ENCODE results near the gene CTNNA3. TPM values are rescaled to one million over a fixed set of nuclear protein-coding genes. Genes with fewer than 3 reads are reported as not detected.

Gene CTNNA3
- total and polyA plus RNA-seq, 2 donors, result 2.0 to 26.1 TPM

- Histone ChIP-seq H3K4me1 (ENCODE audit: insufficient read depth) (no peaks in the 10 kb centered on the region), H3K4me3 (ENCODE audit: low read depth, low read length) (no peak overlapping the region), H3K36me3 (ENCODE audit: insufficient read depth) (no peaks in the 10 kb centered on the region), H3K27ac (ENCODE audit: low read depth) (no peak overlapping the region)
- DNase-seq (ENCODE audit: extremely low spot score), result no peak
- 86% methylated on average over 4 of the region's 4 CpGs for WGBS
Observed at GRCh38 chr10:67650558-67650957, 45.4 kb downstream of the CTNNA3 start.

- no peak overlapping the region for H3K27ac ChIP-seq (ENCODE audit: low read depth)
- 94% methylated on average over 4 of the region's 4 CpGs for WGBS
- no peaks in the 10 kb centered on the region for H3K36me3 ChIP-seq (ENCODE audit: insufficient read depth)
- no peak overlapping the region for H3K4me3 ChIP-seq (ENCODE audit: low read depth, low read length)
- H3K4me1 ChIP-seq (ENCODE audit: insufficient read depth), result no peaks in the 10 kb centered on the region
- no peak for DNase-seq (ENCODE audit: extremely low spot score)
Observed at GRCh38 chr10:67648613-67649229, 47.3 kb downstream of the CTNNA3 start.

GRCh38 chr10:67630904-67631303 lies 65.1 kb downstream of the CTNNA3 start:
- H3K4me3 ChIP-seq (ENCODE audit: low read depth, low read length), result no peak overlapping the region
- H3K4me1 ChIP-seq (ENCODE audit: insufficient read depth), result no peaks in the 10 kb centered on the region
- H3K27ac ChIP-seq (ENCODE audit: low read depth), result no peak overlapping the region
- DNase-seq (ENCODE audit: extremely low spot score), result no peak
- no peaks in the 10 kb centered on the region for H3K36me3 ChIP-seq (ENCODE audit: insufficient read depth)

GRCh38 chr10:67629461-67629971 lies 66.5 kb downstream of the CTNNA3 start:
- DNase-seq (ENCODE audit: extremely low spot score), result no peak
- Histone ChIP-seq H3K4me1 (ENCODE audit: insufficient read depth) (no peaks in the 10 kb centered on the region), H3K36me3 (ENCODE audit: insufficient read depth) (no peaks in the 10 kb centered on the region), H3K4me3 (ENCODE audit: low read depth, low read length) (no peak overlapping the region), H3K27ac (ENCODE audit: low read depth) (no peak overlapping the region)

- Histone ChIP-seq H3K4me3 (ENCODE audit: low read depth, low read length) (no peak overlapping the region), H3K27ac (ENCODE audit: low read depth) (no peak overlapping the region), H3K4me1 (ENCODE audit: insufficient read depth) (no peaks in the 10 kb centered on the region), H3K36me3 (ENCODE audit: insufficient read depth) (no peaks in the 10 kb centered on the region)
- DNase-seq (ENCODE audit: extremely low spot score), result no peak
- 85% methylated on average over 1 of the region's 1 CpG for WGBS
Observed at GRCh38 chr10:67622984-67623383, 73.0 kb downstream of the CTNNA3 start.

GRCh38 chr10:67622511-67622910 lies 73.5 kb downstream of the CTNNA3 start:
- H3K36me3 ChIP-seq (ENCODE audit: insufficient read depth), result no peaks in the 10 kb centered on the region
- whole genome bisulfite sequencing, result 92% methylated on average over 1 of the region's 1 CpG
- DNase-seq (ENCODE audit: extremely low spot score), result no peak
- H3K4me3 ChIP-seq (ENCODE audit: low read depth, low read length), result no peak overlapping the region
- no peak overlapping the region for H3K27ac ChIP-seq (ENCODE audit: low read depth)
- H3K4me1 ChIP-seq (ENCODE audit: insufficient read depth), result no peaks in the 10 kb centered on the region

- no peak overlapping the region for H3K4me3 ChIP-seq (ENCODE audit: low read depth, low read length)
- no peak overlapping the region for H3K27ac ChIP-seq (ENCODE audit: low read depth)
- no peaks in the 10 kb centered on the region for H3K36me3 ChIP-seq (ENCODE audit: insufficient read depth)
- 76% methylated on average over 3 of the region's 3 CpGs for WGBS
- DNase-seq (ENCODE audit: extremely low spot score), result no peak
- no peaks in the 10 kb centered on the region for H3K4me1 ChIP-seq (ENCODE audit: insufficient read depth)
Observed at GRCh38 chr10:67621834-67622233, 74.2 kb downstream of the CTNNA3 start.

- no peak for DNase-seq (ENCODE audit: extremely low spot score)
- Histone ChIP-seq H3K4me1 (ENCODE audit: insufficient read depth) (no peaks in the 10 kb centered on the region), H3K36me3 (ENCODE audit: insufficient read depth) (no peaks in the 10 kb centered on the region), H3K4me3 (ENCODE audit: low read depth, low read length) (no peak overlapping the region), H3K27ac (ENCODE audit: low read depth) (no peak overlapping the region)
- 26% methylated on average over 3 of the region's 3 CpGs for WGBS
Observed at GRCh38 chr10:67618116-67618515, 77.9 kb downstream of the CTNNA3 start.

GRCh38 chr10:67612577-67613537 lies 83.1 kb downstream of the CTNNA3 start:
- Histone ChIP-seq H3K4me1 (ENCODE audit: insufficient read depth) (no peaks in the 10 kb centered on the region), H3K27ac (ENCODE audit: low read depth) (no peak overlapping the region), H3K36me3 (ENCODE audit: insufficient read depth) (no peaks in the 10 kb centered on the region), H3K4me3 (ENCODE audit: low read depth, low read length) (no peak overlapping the region)
- no peak for DNase-seq (ENCODE audit: extremely low spot score)
- 51% methylated on average over 10 of the region's 10 CpGs for WGBS

- Histone ChIP-seq H3K27ac (ENCODE audit: low read depth) (no peak overlapping the region), H3K4me1 (ENCODE audit: insufficient read depth) (no peaks in the 10 kb centered on the region), H3K36me3 (ENCODE audit: insufficient read depth) (no peaks in the 10 kb centered on the region), H3K4me3 (ENCODE audit: low read depth, low read length) (no peak overlapping the region)
- no peak for DNase-seq (ENCODE audit: extremely low spot score)
Observed at GRCh38 chr10:67612176-67612575, 83.8 kb downstream of the CTNNA3 start.

GRCh38 chr10:67609996-67610793 lies 85.8 kb downstream of the CTNNA3 start:
- WGBS, result 72% methylated on average over 6 of the region's 6 CpGs
- DNase-seq (ENCODE audit: extremely low spot score), result no peak
- Histone ChIP-seq H3K27ac (ENCODE audit: low read depth) (no peak overlapping the region), H3K36me3 (ENCODE audit: insufficient read depth) (no peaks in the 10 kb centered on the region), H3K4me1 (ENCODE audit: insufficient read depth) (peaks cover 2% of the 10 kb centered on the region), H3K4me3 (ENCODE audit: low read depth, low read length) (no peak overlapping the region)

- H3K27ac ChIP-seq (ENCODE audit: low read depth), result no peak overlapping the region
- no peak for DNase-seq (ENCODE audit: extremely low spot score)
- no peak overlapping the region for H3K4me3 ChIP-seq (ENCODE audit: low read depth, low read length)
- peaks cover 2% of the 10 kb centered on the region for H3K4me1 ChIP-seq (ENCODE audit: insufficient read depth)
- H3K36me3 ChIP-seq (ENCODE audit: insufficient read depth), result no peaks in the 10 kb centered on the region
- 95% methylated on average over 2 of the region's 2 CpGs for WGBS
Observed at GRCh38 chr10:67608001-67608400, 88.0 kb downstream of the CTNNA3 start.

GRCh38 chr10:67607472-67607871 lies 88.5 kb downstream of the CTNNA3 start:
- 30% methylated on average over 1 of the region's 1 CpG for WGBS
- H3K4me1 ChIP-seq (ENCODE audit: insufficient read depth), result peaks cover 2% of the 10 kb centered on the region
- H3K4me3 ChIP-seq (ENCODE audit: low read depth, low read length), result no peak overlapping the region
- no peak overlapping the region for H3K27ac ChIP-seq (ENCODE audit: low read depth)
- no peaks in the 10 kb centered on the region for H3K36me3 ChIP-seq (ENCODE audit: insufficient read depth)
- DNase-seq (ENCODE audit: extremely low spot score), result no peak

Data from urinary bladder (tissue), 4 donors.